SIG-M5 treated with dmso at 0.1 percent for 504 hours (cell line): ENCODE data around the gene PNPLA5.

ENCODE experiments used
- DNase-seq: peaks from one replicate; lab custom pipeline; 2025; ENCODE audit not compliant: unreplicated experiment; lab: John Stamatoyannopoulos, UW

PNPLA5 gene

DNA sequence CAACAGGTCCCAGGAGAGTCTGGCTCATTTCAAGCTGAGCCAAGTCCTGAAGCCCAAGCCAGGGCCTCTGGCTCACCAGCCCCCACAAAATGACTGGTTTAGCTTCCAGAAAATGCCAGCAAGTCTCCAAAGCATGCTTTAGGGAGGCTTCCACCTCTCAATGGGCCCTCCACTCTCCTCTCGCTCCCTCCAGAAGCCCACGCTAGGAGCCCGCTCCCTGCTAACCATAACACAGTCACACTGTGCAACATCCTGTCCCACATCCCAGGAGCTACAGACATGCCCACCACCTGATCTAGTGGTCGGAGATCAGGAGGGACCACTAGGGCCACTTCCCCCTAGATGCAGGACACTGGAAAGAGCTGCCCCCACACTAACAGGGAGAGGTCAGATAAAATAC lies 36.4 kb downstream of the PNPLA5 start:
- DNase-seq: no peak

DNA sequence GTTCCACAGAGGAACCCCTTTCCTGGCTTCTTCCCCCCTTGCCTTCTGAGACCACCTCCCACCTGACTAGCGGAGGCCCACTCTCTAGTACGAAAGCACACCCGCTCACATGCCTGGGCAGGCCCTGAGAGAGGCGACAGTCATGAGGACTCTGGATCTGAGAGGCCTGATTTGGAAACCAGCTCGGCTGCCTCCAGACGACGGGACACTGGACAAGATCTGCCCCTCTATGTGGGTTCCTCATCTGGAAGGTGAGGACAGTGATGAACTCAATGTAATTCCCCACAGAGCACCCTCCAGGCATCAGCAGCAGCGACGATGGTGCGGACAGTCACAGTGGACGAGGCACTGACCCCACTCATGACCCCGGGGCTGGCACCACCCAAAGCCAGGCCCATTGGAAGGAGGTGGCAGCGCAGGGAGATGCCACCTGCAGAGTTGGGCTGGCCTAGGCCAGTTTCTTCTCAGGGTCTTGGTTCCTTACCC lies 37.0 kb downstream of the PNPLA5 start:
- no peak for DNase-seq

DNA sequence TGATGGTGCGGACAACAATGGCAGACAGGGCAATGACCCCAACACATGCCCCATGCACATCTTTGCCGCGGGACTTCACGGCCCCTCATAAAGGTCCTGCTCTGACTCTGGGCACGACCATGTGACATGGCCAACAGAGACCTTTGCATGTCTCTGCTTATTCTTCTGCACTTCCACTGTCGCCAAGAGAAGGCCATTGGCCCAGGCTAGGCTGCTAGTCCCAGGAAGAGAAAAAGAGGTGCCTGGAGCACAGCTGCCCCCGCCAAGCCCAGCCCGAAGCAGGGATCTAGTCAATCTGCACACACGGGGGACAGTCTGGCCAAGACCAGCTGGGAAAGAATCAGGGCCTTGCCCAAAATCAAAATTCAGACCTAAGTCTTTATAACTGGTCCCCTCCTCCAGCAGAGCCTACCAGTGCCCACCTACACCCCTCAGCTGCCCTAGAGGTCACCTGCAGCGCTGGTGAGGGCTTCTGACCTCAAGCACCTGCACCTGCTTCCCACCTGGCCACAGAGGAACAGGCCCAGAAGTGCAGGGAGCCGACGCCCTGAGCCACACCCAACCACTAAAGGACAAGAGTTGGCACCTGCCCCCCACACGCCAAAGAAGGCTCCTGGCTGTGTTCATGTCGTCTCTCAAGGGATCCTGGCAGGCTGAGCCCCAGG lies 37.6 kb downstream of the PNPLA5 start:
- no peak for DNase-seq

DNA sequence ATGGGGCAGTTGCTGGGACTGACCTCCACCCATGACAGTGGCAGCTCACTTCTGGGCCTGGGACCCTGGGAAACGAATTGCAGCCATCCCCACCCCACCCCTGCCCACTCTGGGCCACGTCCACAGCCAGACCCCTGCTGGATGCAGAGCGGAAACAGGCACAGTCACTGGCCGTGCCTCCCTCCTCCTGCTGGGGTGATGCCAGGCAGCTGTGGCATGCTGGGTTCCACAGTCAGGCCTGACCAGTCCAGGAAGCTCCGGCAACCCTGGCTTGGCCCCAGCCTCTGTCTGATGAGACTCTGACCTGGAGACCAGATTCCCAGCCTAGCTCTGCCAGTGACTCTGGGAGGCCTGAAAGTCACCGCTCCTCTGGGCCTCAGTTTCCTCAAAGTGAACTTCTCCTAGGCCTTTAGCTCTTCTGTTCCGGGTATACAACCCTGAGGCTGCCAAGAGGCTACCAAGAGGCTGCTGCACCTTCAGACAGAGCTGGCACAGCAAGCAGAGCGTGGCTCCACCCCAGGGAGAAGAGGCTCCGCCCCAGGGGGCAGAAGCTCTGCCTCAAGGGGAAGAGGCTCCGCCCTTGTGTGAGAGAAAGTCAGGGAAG lies 38.4 kb downstream of the PNPLA5 start:
- no peak for DNase-seq

DNA sequence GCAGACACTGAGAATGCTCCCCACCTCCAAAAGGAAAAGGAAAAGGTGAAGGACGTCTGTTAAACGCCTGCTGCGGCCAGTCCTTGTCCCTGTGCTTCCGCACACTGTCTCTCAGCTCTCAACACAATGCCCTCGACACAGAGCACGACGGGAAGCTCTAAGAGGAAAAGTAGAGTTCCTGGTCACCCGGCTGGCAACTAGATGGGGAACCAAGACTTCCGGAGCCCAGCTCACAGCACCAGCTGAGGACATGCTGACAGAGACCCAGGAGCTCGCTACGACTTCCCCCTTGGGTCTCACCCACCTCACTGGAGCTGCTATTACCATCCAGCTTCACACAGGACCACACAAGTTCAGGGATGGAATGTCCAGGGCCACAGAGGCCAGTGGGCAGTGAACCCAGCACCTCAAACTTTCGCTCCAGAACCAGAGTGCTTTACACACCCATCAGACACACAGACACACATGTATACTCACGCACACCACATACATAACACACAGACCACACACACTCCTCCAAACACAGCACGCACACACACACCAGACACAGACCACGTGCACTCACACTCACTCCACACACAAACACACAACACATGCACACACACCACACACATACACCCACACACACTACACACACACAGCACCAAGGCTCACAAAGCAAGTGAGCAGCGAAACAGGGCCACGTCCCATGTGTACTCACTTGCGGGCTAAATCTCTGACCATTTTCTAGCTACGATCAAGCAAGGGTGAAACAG lies 39.1 kb downstream of the PNPLA5 start:
- no peak for DNase-seq

DNA sequence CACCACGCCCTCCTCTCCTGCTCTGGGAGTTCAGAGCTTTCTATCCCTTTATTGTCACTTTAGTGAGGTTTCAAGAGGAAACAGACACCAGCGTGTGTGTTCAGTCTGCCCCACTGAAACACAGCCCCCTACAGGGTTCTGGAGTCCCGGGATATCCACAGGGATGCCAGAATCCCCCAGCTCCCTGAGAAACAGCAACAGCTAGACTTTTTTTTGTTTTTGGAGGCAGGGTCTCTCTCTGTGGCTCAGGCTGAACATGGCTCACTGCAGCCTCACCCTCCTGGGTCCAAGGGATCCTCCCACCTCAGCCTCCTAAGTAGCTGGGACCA lies 39.9 kb downstream of the PNPLA5 start:
- no peak for DNase-seq

DNA sequence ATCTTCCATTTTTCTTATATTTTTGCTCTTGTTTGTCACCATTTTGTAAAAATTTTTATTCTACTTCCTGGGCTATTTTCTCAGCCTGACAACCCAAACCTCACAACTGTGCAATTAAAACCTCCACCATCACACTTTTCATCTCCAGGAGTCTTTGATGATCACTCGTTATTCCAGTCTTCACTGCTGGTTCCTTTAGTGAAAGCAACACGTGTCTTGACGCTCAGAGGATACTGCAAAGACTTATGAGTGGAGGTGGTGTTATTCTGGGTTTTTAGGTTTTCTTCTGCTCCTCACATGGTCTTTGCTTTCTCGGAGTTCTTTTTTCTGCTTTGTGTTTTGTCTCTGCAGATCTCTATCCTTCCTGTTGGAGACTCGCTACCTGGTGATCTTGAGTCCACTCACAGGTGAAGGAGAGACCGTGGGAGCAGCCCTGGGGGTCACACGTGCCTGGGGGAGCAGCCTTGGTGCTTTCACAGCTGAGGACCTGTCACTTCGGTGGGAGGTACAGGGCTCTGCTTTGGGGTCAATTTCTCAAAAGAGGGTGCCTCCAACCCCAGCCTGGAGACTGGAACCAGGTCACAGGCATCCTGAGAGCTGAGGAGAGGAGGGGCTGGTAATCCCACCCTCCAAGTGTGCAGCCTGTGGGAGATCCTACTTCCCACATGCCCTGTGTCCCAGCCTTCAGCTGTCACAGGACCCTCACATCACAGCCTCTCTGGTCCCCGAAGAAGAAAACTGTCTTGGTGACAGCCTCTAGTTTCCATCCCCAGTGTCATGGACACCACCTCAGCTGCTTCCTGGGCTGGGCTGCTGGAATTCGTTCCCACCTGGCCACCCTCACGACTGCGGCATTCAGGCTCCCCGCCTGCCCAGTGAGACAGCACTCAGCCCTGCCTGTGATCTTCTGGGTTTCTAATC lies 40.5 kb downstream of the PNPLA5 start:
- no peak for DNase-seq

DNA sequence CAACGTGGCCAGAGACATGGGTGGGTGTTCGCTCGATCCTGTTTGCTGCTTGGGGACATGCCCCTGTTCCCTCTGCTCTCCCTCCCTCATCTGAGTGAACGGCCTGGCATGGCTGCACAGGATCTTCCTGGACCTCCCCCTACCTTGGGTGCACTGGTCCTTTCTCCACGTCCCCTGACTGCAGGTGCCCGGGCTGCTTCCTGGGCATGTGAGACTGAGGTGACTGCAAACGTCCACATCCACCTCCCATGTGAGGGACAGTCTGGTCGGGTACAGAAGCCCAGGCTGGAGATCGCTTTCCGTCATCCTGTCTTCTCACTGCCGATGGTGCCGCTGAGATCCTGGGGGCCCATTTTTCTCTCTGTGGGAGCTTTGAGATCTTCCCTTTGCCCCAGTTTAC lies 41.3 kb downstream of the PNPLA5 start:
- DNase-seq: no peak

DNA sequence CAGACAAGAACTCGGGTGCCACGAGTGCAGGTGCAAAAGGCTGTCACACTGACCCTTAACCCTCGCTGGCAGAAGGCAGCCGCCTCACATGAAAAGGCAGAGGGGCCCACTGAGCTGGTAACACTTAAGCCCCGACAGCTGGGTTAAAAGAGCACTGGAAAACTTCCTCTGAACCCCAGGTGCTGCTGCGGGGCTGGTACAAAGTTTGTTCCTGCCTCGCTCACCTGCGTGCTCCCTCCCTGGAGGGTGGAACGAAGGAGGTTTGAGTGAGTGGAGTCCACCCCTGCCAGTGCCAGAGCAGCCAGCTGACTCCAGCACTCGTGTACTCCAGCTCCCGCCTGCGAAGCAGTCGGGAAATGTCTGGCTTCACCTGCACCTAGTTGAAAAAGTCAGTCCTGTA lies 42.1 kb downstream of the PNPLA5 start:
- no peak for DNase-seq

DNA sequence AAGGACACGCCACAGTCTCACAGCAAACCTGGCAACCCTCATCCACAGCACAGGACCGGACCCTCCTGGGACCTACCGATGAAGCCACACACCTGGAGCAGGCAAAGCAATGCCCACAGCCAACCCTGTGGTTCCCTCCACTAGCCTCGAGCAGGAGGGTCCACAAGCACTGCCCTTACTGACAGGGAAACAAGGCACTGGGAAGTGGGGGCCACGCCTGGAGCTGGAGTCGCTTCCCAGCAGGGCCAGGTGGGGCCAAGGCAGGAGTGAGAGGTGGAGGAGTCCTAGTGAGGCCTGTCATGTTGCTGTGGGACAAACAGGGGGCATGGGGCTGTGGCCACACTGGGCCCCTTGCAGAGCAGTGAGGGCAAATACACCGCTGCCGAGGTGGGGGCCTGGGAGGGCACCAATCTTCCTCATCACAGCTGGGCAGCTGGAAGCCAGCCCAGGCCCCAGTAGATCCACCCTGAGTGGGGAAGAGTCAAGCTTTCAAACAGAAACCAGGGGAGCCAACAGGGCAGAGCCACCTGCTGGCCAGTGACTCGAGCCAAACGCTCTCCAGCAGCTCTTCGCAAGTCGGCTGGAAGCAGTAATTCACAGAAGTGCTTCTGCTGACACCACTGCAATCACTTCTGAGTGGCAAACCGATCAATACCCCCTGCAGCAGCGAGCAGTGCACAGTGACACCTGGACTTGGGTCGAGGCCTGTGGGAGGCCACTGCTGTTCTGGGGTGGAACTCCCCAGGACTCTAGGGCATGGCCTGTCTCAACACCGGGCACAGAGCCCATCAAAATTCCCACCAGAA lies 43.2 kb downstream of the PNPLA5 start:
- peak; percentile 18 for DNase-seq

DNA sequence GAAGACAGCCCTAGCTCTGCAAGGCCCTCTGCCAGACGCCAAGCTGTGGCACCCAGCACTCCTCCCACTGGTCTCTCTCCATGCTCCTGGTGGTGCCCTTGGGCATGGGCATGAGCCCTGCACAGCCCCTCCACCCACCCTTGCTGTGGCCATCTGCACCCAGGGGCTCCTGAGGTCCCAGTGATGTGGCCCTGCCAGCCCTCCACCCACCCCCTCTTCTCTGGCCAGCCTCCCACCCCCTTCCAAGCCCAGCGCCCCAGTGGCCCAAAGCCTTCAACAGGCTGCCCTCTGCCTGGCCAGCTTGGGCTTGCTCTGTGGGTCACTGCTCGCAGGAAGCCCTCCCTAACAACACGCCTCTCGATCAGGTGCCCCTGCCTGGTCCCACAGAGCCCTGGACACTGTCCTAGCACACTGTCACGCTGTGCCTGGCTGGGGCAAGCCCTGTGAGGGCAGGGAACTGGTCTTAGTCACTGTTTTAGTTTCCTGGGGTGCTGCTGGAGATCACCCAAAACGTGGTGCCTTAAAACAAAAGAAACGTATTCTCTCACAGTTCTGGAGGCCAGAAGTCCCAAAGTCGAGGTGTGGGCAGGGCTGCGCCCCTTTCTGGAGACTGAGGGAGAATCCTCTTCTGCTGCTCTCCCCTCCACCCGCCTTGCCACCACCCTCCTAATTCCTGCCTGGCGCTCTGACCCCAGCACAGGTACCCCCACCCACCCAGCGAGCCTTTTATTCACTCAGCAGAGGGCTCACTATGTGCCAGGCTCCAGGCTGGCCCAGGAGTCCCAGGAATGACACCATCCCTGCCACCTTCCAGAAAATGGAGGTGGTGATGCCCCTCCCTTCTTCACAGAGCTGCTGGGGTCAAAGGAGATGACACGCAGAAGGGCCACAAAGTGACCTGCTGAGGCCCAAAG lies 44.2 kb downstream of the PNPLA5 start:
- no peak for DNase-seq

DNA sequence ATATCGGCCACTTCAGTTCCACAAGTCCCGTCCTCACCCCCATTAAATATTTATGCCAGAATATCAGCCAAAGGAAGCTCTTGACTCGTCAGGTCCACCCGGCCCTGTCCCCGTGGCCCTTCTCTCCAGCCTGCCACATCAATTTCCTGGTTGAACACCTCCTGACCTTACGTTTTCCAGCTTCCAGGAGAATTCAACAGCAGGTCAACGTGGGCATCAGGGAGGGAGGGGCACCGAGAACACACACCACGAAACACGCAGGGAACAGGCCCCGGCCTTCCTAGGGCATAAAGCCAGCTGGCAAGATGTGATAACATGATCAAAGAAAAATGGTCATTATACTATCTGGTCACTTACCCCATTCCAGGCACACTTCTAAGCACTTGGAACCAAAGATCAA lies 44.8 kb downstream of the PNPLA5 start:
- DNase-seq: no peak

DNA sequence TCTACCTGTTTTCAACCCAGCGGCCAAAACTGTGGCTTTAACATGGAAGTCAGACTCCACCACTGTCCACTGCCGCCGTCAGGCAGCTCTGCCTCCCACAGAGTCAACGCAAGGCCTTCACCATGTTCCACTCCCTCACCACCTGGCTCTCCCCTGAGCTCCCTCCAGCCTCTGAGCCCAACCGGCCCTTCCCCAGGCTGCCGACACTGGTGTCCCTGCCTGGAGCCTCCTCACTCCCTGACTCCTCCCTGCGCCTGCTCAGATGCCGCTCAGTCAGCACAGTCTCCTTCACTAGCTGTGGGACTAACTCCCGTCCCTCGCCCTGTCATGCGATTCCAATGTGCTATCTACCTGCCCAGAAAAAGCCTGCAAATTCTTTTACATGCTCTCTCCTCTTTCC lies 45.8 kb downstream of the PNPLA5 start:
- DNase-seq: no peak

DNA sequence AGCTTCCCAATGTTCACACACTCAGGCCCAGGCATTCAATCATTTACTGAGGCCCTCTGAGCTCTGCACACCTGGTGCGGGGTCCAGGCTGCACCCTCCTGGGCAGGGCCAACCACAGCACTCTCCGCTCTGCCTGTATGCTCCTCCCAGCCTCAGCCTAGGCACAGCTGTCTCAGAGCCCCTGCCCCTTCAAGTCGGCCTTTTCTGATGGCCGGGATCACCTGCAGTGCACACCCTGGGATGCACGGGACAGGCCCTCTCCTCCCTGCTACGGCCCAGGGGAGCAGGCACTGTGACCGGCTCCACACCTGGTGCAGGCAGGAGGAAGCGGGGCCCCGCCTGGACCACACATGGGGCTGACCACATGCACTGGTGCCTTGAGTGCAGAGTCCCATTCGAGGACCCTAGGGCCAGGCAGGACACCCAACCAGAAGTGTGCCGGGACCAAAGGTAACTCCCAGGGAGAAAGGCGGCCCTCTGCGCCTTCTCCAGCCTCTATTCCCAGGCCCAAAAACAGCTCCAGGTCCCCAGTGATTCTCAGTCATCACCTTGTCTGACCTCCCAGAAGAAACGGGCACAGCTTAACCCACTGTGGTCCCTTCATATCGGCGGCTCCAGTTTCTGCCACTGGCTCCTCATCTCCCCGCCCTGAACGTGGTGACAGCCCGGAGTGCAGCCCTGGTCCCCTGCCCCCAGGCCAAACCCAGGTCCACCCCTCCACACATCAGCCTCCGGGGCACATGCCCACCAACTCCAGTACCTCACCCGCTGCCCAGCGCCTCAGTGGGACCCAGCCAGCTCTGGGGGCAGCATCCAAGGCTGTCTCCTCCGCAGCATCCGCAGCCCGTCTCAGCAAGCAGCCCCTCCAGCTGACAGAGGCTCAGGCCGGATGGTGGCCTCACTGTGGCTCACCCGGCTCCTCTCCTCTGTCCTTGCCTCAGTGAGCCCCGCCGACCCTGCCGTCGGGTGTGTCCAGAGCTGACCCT lies 47.0 kb downstream of the PNPLA5 start:
- no peak for DNase-seq

DNA sequence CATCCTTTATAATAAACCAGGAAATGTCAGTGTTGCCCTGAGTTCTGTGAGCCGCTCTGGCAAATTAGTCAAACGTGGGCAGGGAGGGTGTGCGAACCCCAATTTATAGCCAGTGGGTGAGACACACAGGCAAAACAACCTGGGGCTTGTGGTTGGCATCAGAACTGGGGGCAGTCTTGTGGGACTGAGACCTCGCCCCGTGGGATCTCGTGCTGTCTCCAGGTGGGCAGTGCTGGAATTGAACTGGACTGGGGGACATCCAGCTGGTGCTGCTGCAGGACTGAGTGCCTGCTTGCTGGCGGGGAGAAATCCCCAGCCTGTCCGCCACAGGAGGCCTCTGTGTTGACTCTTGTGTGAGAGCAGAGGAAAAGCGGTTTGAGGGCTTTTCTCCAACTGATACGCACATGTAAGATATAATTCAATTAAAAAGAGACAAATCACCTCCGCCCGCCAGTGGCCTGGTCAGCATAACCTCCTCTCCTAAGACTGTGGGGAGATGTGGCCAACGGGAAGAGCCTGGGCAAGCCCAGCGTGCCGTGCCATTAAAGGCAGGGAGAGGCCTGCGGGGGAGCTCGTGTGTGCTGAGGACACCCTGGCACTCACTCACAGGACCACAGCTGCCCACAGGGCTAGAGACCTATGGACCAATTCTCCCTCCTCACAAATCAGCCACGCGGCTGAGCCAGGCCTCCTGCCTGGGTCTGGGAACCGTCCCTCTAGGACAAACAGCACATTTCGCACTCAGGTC lies 47.9 kb downstream of the PNPLA5 start:
- no peak for DNase-seq

DNA sequence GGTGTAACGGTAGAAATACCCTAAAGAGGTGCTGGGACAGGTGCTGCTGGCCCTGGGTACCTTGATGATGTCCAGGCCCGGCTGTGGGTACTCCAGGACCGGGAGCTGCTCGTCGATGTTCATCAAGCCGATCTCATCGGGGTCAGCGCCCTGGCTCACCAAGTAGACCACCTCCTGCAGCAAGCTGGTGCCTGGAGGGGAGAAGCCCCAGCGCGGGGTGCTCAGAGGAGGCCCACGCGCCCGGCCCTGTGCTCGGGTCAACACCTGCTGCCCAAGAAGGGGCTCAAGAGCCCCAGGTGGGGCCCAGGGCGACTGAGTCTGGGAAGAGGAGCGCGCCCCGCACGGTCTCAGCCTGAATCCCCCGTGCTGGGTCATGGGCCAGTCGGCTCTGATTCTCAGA lies 50.1 kb downstream of the PNPLA5 start:
- DNase-seq: no peak

DNA sequence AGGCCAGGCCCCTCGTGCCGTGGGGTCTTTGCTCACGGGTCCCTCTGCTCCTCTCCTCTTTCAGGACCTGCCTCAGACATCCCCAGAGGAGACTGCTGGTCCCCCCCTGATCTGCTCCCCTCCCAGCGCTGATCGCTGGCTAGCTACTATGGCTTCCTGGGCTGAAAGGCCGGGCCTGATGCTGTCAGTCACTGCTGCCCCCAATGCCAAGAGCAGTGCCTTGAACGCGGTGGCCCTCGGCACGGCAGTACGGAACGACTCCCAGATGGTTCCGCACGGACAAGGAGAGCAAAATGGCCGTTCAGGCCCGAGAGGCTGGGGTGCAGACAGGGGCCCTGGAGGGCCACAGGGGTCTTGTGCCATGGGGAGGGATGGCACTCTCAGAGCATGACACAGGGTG lies 51.0 kb downstream of the PNPLA5 start:
- DNase-seq: no peak

DNA sequence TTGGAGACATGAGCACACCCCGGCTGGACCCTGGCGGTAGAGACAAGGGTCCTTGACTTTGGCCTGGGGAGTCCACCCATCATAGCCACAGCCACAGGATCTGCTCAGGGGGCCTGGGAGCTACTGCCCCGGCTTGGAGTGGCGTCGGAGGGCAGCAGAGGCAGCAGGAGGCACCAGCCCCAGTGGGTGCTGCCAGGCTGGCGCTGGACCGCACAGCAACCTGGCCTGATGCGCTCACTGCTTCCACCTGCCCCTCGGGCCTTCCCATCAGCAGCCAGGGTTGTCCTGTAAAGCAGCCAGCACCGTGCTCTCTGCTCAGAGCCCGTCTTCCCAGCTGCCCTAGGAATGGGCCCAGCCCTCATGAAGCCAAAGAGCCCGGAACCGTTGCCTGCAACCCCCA lies 51.4 kb downstream of the PNPLA5 start:
- no peak for DNase-seq
